ENCODE data around the gene SLC27A4.

- no peak for TF ChIP-seq CTCF (IDR thresholded peaks at IDR 0.05 in 8 of 11, conservative IDR thresholded peaks at IDR 0.05 in 3 of 11)
- no peak for TF ChIP-seq POLR2A (IDR thresholded peaks at IDR 0.05)
Measured at GRCh38 chr9:128374221-128374675, 33.9 kb downstream of the SLC27A4 start.

Measured in spleen (tissue), 7 donors.